NT2/D1 (cell line): ENCODE data around the gene PCDHGA10.

ENCODE experiments used
- SUZ12 ChIP-seq: IDR thresholded peaks from 2 replicates; pipeline ENCODE4 v1.6.1; 2011; ENCODE audit not compliant: insufficient read length, insufficient read depth; ENCODE audit errors: extremely low read depth
- YY1 ChIP-seq: IDR thresholded peaks from 2 replicates; pipeline ENCODE4 v1.6.1; 2011; ENCODE audit not compliant: insufficient read length, insufficient read depth
- ZNF274 ChIP-seq: IDR thresholded peaks from 2 replicates; pipeline ENCODE4 v1.6.1; 2011; ENCODE audit warnings: mild to moderate bottlenecking, low read depth, low read length

DNA sequence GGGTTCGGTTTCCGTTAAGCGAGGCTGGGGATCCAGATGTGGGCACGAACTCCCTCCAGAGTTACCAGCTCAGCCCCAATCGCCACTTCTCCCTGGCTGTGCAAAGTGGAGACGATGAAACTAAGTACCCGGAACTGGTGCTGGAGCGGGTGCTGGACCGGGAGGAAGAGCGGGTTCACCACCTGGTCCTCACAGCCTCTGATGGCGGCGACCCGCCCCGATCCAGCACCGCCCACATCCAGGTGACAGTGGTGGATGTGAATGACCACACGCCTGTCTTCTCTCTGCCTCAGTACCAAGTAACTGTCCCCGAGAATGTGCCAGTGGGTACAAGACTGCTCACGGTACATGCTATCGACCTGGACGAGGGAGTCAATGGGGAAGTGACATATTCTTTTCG lies 29.4 kb upstream of the PCDHGA10 start:
- TF ChIP-seq YY1 (no peak), SUZ12 (no peak), ZNF274 (no peak)
